SHP77 (cell line): ENCODE measurements around the gene FN1.
"Not testable (repeated sequence)": the region's sequence is repeated elsewhere in the genome, so short reads cannot be mapped to it uniquely, and the experiment has no call there.

ENCODE experiments used
- DNase-seq, 2 experiments: peaks; one replicate each; lab custom pipeline; 2025; lab: John Stamatoyannopoulos, UW

The FN1 gene

DNA sequence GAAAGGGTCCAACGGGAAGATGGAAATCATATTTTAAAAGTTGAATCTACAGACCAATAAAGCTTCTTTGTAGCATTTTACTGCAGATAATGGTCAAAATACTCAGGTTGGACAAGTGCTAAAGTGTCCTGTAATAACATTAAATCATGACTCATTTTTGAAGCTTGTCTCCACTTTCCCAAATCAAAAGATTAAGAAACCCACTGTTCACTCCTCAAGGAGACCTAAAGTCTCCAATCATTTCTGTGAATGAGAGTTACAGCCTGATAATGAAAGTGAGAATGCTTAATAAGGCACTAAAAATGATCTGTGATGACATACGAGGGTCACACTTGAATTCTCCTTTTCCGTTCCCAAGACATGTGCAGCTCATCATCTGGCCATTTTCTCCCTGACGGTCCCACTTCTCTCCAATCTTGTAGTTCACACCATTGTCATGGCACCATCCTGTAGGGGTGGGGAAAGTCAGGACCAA lies 70.6 kb downstream of the FN1 start:
- DNase-seq, result no peak

DNA sequence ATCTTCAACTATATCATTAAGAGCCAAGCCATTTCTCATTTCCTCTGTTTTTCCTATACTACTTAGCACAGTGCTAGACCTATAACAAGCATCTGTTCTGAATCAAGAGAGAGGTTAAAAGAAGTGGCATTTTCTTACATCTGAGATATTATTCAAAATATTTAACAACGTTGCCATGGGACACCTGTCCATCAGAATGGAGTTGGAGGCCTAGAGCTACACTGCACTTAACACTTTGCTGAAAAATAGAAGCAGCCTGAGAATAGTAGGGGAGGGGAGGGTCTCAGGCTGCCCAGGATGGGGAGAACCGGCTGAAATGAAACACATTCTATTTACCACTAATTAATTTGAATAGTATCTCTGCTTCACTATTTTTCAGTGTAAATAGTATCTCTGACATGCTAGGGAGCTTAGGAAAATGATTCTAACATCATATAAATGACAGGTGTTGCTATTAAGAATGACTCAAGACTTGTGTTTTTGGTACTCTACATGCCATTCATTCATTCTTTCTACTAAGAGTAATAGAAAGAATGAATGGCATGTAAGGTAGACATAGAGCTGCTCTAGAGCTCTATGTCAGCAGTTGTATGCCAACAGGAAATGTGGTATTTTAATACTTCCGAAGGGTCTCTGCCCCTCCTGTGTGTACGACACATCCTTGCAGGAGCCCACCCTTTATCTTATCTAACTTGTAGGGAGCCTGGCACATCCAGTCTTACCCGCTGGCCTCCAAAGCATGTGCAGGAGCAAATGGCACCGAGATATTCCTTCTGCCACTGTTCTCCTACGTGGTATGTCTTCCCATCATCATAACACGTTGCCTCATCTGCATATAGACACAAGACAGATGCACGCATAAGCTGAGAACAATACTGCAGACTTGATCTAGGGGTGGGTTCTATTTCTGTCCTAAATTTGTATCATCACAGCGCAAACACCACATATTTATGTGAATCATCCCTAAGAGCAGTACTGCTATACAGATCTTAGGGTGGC lies 71.4 kb downstream of the FN1 start:
- no peak for DNase-seq

DNA sequence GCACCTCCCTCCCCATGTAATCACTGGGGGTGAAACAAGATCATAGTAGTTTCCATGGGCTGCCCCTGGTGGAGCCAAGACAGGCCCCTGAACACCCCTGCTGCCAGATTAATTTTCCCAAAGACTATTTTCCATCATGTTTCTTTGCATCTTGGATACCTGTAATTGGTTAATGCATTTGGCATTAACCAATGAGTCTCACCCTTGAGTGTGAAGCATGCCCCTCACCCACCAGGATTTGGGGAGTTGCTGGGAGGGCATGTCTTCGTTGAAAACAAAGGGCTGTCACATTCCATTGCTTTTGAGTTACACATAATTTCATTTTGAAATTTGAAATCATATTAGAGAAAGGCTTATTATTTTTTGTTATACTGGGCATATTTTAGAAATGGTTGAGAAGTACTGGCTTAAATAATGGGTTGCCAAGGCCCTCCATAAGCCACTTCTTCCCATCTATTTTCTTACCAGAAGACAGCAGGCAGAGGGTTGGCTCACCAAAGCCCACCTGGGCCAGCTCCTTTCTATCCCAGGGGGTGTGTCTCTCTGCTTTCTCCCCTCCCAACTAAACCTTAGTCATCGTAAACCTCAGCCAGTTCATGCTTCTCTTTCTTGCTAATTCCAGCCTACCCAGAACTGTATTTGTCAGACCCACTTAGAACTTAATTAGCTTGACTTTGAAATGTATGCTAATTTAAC lies 72.3 kb downstream of the FN1 start:
- DNase-seq, result no peak

- no peak for DNase-seq
Observed at GRCh38 chr2:215363039-215363438, 72.8 kb downstream of the FN1 start.

GRCh38 chr2:215362562-215362904 lies 73.3 kb downstream of the FN1 start:
- DNase-seq, result no peak

GRCh38 chr2:215361876-215362561 lies 73.8 kb downstream of the FN1 start:
- no peak for DNase-seq

DNA sequence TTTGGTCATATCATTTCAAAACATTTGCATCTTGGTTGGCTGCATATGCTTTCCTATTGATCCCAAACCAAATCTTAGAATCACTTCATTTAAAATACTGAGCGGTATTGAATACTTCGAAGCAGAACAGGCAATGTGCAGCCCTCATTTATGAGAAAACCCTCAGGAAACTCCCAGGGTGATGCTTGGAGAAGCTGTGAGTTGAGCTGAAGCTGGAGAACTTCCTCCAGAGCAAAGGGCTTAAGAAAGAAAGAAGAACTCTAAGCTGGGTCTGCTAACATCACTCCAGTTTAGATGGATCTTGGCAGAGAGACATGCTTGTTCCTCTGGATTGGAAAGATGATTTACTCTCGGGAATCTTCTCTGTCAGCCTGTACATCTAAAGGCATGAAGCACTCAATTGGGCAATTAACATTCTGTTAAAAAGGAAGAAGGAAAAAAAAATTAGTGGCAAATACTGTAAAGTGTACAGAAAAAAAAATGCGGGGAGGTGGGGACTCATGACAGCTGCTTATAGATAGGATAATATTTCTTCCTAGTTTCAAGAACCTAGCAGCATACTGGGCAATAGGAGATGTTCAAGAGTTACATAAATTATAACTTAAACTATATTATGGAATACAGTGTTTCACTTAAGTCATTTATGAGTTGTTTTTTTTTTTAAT lies 74.5 kb downstream of the FN1 start:
- DNase-seq, result no peak

DNA sequence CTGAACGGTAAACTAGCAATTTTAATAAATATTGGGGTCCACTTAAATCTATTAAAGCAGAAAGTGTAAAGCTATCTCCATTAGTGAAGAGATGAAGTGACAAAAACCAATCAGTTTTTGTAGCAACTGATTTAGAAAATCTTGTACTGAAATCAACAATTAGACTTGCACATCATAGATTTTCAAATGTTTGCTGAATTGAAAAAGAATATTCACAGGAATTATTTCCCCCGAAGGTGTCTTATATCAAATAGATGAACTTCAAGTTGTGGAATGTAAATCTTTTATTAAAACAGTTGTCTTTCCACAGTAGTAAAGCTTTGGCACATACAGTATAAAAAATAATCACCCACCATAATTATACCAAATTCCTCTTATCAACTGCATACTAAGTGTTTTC lies 75.3 kb downstream of the FN1 start:
- no peak for DNase-seq

- not testable (repeated sequence) for DNase-seq
Observed at GRCh38 chr2:215360059-215360458, 75.8 kb downstream of the FN1 start.

DNA sequence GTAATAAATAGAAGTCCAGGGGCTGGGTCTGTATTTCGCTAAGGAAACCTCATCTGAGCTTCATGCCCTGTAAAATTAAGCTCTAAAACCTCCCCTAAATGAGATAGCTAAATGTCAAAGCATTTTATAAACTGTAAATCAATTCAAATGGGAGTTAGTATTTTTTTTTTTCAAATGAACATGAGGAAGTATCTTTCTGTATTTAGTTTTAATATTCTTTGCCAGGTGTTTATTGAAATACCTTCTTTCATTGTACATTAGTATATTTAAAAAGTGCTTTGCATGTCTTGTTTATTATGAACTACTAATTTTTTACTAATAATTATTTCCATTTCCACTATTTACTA lies 76.3 kb downstream of the FN1 start:
- no peak for DNase-seq

DNA sequence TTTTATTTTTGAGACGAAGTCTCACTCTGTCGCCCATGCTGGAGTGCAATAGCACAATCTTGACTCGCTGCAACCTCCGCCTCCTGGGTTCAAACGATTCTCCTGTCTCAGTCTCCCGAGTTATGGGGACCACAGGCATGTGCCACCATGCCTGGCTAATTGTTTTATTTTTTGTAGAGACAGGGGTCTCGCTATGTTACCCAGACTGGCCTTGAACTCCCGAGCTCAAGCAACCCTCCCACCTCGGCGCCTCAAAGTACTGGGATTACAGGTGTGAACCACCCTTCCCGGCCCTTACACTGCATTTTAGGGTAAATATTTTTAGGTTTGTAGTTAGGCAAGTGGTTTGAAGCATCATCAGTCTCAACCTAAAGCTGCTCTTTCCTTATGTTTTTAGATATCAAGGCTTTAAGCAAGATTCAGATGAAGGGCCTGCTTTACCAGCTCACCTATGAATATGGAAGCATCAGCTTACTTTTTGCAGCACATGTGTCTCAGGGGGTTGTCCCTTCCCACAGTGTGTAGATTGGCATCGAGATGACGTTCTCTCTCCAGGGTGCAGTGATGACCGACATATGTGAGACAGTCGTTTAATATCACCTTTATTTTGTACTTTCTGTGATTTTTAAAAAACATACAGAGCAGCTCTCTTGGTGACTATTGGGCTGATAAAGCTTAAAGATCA lies 76.8 kb downstream of the FN1 start:
- no peak for DNase-seq

DNA sequence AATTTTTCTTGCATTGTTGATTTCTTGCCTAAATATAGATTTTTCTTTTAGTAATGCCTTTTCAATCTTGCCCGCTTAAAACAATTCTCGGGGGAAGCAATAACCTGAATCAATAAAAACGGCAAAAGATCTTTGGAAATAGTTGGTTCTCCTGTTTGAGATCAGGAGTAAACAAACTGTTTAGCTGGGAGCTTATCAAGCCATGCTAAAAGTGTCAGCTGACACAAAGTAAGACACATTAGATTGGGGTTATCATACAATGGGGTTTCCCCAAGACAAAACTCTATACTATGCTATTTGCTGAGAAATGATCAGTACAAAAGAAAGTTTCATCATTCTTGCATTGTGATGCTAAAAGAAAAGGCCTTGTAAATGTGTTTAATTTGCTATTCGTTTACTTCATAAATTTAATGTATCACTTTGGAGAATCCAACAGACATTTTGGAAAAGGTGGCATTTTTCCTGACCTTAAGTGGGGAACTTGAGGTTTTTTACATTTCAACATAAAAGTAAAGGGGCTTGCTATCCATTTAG lies 77.5 kb downstream of the FN1 start:
- DNase-seq, result no peak

DNA sequence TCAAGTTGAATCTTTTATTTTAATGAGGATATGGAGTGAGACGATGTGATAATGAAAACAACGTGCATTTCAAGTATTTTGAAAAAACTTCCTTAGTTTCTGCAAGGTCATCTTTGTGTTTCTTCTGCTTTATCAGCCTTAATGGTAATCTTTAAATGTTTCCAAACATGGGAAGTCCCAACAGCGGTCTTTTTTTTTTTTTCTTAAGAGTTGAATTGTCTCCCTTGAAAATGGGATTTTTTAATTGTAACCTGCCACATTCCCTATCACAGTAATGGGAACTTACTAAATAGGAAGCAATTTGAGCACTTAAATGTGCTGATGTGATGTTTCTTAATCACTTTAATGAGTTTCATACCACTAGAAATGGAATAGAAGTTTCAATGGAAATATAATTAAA lies 78.2 kb downstream of the FN1 start:
- no peak for DNase-seq

DNA sequence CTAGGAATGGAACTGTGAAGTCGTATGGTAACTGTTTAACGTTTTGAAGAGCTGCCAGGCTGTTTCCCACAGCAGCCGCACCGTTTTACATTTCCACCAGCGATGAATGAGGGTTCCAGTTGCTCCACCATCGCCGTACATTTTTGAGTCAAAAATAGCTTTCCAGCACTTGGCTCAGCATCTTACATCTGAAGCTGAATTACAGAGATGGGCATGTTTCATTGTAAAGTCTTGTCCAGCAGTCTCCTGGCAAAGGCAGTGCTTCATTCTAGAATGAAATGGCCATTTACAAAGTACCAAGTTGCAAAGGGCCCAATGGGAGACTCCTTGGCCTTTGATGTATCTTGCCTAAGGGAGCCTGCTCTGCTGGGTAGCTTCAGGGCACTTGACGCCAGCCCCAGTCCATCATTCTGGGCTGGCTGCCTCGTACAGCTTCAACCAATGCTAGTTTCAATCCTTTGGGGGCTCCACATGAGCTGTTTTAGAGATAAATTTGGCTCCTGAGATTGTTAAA lies 78.9 kb downstream of the FN1 start:
- no peak for DNase-seq

DNA sequence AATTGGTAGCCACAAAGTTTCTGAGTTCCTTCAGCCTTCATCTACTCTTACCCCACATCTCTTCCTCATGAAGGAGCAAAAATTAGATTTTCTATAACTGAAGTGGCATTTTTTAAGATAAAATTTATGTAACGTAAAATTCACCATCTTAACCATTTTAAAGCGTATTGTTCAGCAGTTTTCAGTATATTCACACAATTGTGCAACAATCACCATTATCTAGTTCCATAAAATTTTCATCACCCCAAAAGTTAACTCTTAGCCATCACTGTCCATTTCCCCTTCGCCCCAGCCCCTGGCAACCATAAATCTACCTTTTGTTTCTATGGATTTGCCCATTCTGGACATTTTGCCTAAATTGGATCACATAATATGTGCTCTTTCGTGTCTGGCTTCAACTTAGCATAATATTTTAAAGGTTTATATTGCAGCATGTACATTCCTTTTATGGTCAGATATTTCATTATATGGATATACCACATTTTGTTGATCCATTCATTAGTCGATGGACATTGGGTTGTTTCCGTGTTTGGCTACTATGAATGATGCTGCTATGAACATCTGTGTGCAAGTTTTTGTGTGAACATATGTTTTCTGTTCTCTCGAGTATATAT lies 79.4 kb downstream of the FN1 start:
- DNase-seq, result no peak

GRCh38 chr2:215355801-215356200 lies 80.1 kb downstream of the FN1 start:
- DNase-seq, result no peak

GRCh38 chr2:215354771-215355695 lies 80.8 kb downstream of the FN1 start:
- no peak for DNase-seq

DNA sequence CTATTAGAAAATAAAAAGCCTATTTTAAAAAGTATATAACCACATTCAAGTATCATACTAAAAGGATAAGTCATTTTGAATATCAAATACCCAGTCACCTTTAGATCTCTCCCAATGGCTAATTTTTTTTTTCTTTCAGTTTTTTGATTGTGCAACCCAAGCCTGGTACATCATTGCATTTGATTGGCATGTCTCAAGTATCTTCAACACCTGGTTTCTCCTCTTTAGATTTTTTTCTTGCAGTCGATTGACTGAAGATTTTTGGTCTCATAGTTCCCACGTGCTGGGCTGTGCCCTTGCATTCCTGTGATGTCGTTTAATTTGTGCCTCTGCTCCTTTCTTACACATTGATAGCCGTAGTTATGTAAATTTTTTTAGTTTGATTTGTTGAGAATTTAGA lies 83.3 kb downstream of the FN1 start:
- DNase-seq, result no peak

- no peak for DNase-seq
Observed at GRCh38 chr2:215347878-215348277, 88.0 kb downstream of the FN1 start.
